ENCODE results near the gene ISM2. TPM values are rescaled to one million over a fixed set of nuclear protein-coding genes. Genes with fewer than 3 reads are reported as not detected.

ISM2 gene
- total and polyA plus RNA-seq, 3 donors from 2014 or later, result 4.4 to 28.7 (median 6.2) TPM

DNA sequence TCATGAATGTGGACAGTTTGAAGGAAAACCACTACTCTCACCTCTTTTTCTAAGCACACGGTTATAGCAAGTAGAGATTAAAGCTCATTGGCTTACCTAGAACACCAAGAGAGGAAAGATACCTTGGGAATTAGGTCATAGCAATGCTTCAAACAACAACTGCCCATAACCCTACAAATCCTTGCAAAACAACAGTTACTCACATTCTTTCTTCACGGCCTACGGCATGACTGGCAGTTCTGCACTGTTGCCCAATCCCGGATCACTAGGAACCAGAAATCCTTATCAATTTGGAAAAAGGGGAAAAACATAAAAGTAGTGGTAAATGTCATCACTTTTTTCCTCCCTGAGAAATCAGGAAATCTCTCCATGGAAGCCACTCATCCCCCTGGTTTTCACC is 9.6 kb upstream of the ISM2 start:
- Histone ChIP-seq H3K4me3 (no peak overlapping the region), H3K4me1 (no peaks in the 10 kb centered on the region), H3K27ac (no peak overlapping the region), H3K27me3 (no peaks in the 10 kb centered on the region), H3K36me3 (ENCODE audit: low read depth, missing control alignments) (no peaks in the 10 kb centered on the region), H3K9me3 (no peaks in the 10 kb centered on the region)
- DNase-seq, result no peak
- TF ChIP-seq POLR2A (IDR thresholded peaks at IDR 0.05), result no peak
- TF ChIP-seq, protein P1, sequence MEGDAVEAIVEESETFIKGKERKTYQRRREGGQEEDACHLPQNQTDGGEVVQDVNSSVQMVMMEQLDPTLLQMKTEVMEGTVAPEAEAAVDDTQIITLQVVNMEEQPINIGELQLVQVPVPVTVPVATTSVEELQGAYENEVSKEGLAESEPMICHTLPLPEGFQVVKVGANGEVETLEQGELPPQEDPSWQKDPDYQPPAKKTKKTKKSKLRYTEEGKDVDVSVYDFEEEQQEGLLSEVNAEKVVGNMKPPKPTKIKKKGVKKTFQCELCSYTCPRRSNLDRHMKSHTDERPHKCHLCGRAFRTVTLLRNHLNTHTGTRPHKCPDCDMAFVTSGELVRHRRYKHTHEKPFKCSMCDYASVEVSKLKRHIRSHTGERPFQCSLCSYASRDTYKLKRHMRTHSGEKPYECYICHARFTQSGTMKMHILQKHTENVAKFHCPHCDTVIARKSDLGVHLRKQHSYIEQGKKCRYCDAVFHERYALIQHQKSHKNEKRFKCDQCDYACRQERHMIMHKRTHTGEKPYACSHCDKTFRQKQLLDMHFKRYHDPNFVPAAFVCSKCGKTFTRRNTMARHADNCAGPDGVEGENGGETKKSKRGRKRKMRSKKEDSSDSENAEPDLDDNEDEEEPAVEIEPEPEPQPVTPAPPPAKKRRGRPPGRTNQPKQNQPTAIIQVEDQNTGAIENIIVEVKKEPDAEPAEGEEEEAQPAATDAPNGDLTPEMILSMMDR (IDR thresholded peaks at IDR 0.05), result no peak
- intact Hi-C loops (cut with DNase I; ENCODE audit: low total_unique reads), result no loop called here
- 85 to 89% methylated on average over 4 of the region's 4 CpGs for WGBS, 2 donors

DNA sequence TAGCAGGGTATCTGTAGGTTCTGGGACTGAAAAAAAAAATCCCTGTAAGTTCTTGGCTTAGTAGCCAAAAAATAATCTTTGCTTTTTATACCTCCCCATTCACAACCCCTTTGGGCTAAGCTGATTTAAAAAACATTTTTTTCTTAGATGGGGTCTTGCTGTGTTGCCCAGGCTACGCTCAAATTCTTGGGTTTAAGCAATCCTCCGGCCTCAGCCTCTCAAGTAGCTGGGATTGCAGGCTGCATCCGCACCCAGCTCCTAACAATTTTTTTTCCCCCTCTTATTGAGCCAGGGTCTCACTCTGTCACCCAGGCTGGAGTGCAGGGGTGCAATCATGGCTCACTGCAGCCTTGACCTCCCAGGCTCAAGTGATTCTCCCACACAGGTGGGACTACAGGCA is 9.1 kb upstream of the ISM2 start:
- Histone ChIP-seq H3K4me1 (no peaks in the 10 kb centered on the region), H3K36me3 (ENCODE audit: low read depth, missing control alignments) (no peaks in the 10 kb centered on the region), H3K27me3 (no peaks in the 10 kb centered on the region), H3K9me3 (no peaks in the 10 kb centered on the region), H3K4me3 (no peak overlapping the region), H3K27ac (no peak overlapping the region)
- intact Hi-C loops (cut with DNase I; ENCODE audit: low total_unique reads), result no loop called here
- 100% methylated on average over 3 of the region's 3 CpGs for WGBS, 2 donors
- DNase-seq, result no peak
- TF ChIP-seq, protein P1 (IDR thresholded peaks at IDR 0.05), result no peak
- TF ChIP-seq POLR2A (IDR thresholded peaks at IDR 0.05), result no peak

DNA sequence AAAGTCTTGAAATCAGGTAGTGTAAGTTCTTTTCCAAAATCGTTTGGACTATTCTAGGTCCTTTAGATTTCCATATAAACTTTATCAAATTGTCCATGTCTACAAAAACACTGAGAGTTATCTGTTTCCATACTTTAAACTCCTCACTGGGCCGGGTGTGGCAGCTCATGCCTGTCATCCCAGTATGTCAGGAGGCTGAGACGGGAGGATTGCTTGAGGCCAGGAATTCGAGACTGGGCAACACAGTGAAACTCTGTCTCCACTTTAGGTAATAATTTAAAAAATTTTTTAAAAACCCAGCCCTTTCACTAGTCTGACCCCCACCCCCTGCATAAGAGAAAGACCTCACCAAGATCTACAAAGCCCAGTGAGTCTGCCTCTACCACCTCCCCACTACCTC is 6.4 kb upstream of the ISM2 start:
- no peak for TF ChIP-seq POLR2A (IDR thresholded peaks at IDR 0.05)
- TF ChIP-seq, protein P1 (IDR thresholded peaks at IDR 0.05), result no peak
- Histone ChIP-seq H3K4me3 (no peak overlapping the region), H3K4me1 (no peaks in the 10 kb centered on the region), H3K9me3 (no peaks in the 10 kb centered on the region), H3K36me3 (ENCODE audit: low read depth, missing control alignments) (no peaks in the 10 kb centered on the region), H3K27me3 (no peaks in the 10 kb centered on the region), H3K27ac (no peak overlapping the region)
- WGBS, 2 donors, result 70 to 74% methylated on average over 4 of the region's 4 CpGs
- intact Hi-C loops (cut with DNase I; ENCODE audit: low total_unique reads), result no loop called here
- DNase-seq, result no peak

DNA sequence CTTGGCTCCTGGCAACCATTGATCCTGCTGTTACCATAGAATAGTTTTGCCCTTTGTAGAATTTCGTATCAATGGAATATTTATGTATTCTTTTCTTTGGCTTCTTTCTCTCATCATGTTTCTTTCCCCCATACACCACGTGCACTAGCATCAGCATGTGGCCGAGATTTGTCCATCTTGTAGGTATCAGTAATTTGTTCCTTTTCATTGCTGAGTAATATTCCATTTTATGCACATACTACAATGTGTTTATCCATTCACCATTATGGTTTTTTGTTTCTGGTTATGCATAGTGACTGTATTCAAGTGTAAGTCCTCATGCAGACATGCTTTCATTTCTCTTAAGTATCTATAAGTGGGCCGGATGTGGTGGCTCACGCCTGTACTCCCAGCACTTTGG is 4.5 kb upstream of the ISM2 start:
- 83 to 92% methylated on average over 5 of the region's 5 CpGs for WGBS, 2 donors
- TF ChIP-seq POLR2A (IDR thresholded peaks at IDR 0.05), result no peak
- TF ChIP-seq, protein P1 (IDR thresholded peaks at IDR 0.05), result no peak
- no peaks in the 10 kb centered on the region for H3K36me3 ChIP-seq (ENCODE audit: low read depth, missing control alignments)
- intact Hi-C loops (cut with DNase I; ENCODE audit: low total_unique reads), result no loop called here
- peaks cover 5% of the 10 kb centered on the region for H3K4me1 ChIP-seq
- no peak overlapping the region for H3K4me3 ChIP-seq
- no peak overlapping the region for H3K27ac ChIP-seq
- H3K9me3 ChIP-seq, result no peaks in the 10 kb centered on the region
- DNase-seq, result no peak
- H3K27me3 ChIP-seq, result no peaks in the 10 kb centered on the region

DNA sequence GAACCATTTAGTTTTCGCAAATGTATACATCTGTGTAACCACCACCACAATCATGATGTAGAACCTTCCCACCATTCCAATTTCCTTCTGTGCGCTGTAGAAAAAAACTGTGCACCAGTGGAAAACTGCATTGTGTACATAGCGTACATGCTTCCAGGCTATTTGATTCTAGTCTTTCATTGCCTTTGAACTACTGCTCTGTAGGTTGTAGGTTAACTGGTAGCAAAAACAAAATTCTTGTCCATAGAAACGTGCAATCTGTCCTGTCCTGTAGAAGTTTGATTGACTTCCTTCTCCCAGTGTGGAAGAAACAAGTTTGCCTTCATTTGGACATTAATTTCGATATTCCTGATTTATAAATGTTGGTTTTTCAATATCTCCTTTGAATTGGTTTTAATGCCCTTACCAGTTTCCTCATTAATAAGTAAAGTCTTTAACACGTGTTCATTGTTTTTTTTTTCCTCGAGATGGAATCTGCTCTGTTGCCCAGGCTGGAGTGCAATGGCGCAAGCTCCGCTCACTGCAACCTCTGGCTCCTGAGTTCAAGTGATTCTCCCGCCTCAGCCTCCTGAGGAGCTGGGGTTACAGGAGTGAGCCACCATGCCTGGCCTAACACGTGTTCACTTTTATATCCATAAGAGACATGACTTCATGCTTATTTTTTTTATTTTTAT is 3.6 kb upstream of the ISM2 start:
- peaks cover 9% of the 10 kb centered on the region for H3K4me1 ChIP-seq
- no peak for TF ChIP-seq POLR2A (IDR thresholded peaks at IDR 0.05)
- TF ChIP-seq, protein P1 (IDR thresholded peaks at IDR 0.05), result no peak
- no peaks in the 10 kb centered on the region for H3K9me3 ChIP-seq
- H3K27ac ChIP-seq, result no peak overlapping the region
- no peak overlapping the region for H3K4me3 ChIP-seq
- no peaks in the 10 kb centered on the region for H3K36me3 ChIP-seq (ENCODE audit: low read depth, missing control alignments)
- DNase-seq, result no peak
- WGBS, 2 donors, result 77 to 83% methylated on average over 11 of the region's 11 CpGs
- H3K27me3 ChIP-seq, result no peaks in the 10 kb centered on the region
- intact Hi-C loops (cut with DNase I; ENCODE audit: low total_unique reads), result no loop called here

Data from testis (tissue), 3 donors.